Adipocyte (in vitro differentiated cells): ENCODE measurements around the gene GALNT9.
"Not testable (repeated sequence)": the region's sequence is repeated elsewhere in the genome, so short reads cannot be mapped to it uniquely, and the experiment has no call there.

Source experiments
- DNase-seq: peaks from one replicate; pipeline ENCODE4 v3.0.0-alpha.2; 2015; ENCODE audit warnings: low read depth
- H3K27me3 ChIP-seq: replicated peaks from 2 replicates; pipeline ENCODE4 v1.7.0; 2013; ENCODE audit warnings: mild to moderate bottlenecking, low read length, moderate library complexity; ENCODE audit not compliant: control insufficient read depth, insufficient read depth
- H3K36me3 ChIP-seq: 2 replicates; pipeline ENCODE4 v1.7.0; 2013; ENCODE audit warnings: low read length, mild to moderate bottlenecking, moderate library complexity; ENCODE audit not compliant: control insufficient read depth, insufficient read depth, severe bottlenecking
- H3K4me1 ChIP-seq: 2 replicates; pipeline ENCODE4 v1.7.0; 2013; ENCODE audit warnings: mild to moderate bottlenecking, low read length, moderate library complexity; ENCODE audit not compliant: control insufficient read depth, insufficient read depth
- H3K4me3 ChIP-seq: 2 replicates; pipeline ENCODE4 v1.7.0; 2013; ENCODE audit warnings: mild to moderate bottlenecking, low read length, moderate library complexity
- H3K9ac ChIP-seq: 2 replicates; pipeline ENCODE4 v1.7.0; 2013; ENCODE audit warnings: mild to moderate bottlenecking, low read length, moderate library complexity
- H3K9me3 ChIP-seq: 2 replicates; pipeline ENCODE4 v1.7.0; 2013; ENCODE audit warnings: mild to moderate bottlenecking, low read length, moderate library complexity; ENCODE audit not compliant: control insufficient read depth

The GALNT9 gene

DNA sequence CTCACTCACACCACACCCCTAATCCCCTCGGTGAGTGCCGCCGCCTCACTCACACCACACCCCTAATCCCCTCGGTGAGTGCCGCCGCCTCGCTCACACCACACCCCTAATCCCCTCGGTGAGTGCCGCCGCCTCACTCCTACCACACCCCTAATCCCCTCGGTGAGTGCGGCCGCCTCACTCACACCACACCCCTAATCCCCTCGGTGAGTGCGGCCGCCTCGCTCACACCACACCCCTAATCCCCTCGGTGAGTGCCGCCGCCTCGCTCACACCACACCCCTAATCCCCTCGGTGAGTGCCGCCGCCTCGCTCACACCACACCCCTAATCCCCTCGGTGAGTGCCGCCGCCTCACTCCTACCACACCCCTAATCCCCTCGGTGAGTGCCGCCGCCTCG, 179.9 kb downstream of the GALNT9 start:
- DNase-seq, H3K27me3 ChIP-seq, H3K9me3 ChIP-seq, H3K4me3 ChIP-seq, H3K36me3 ChIP-seq, H3K9ac ChIP-seq: not testable (repeated sequence)
- H3K4me1 ChIP-seq: peaks cover 13% of the 10 kb centered on the region

DNA sequence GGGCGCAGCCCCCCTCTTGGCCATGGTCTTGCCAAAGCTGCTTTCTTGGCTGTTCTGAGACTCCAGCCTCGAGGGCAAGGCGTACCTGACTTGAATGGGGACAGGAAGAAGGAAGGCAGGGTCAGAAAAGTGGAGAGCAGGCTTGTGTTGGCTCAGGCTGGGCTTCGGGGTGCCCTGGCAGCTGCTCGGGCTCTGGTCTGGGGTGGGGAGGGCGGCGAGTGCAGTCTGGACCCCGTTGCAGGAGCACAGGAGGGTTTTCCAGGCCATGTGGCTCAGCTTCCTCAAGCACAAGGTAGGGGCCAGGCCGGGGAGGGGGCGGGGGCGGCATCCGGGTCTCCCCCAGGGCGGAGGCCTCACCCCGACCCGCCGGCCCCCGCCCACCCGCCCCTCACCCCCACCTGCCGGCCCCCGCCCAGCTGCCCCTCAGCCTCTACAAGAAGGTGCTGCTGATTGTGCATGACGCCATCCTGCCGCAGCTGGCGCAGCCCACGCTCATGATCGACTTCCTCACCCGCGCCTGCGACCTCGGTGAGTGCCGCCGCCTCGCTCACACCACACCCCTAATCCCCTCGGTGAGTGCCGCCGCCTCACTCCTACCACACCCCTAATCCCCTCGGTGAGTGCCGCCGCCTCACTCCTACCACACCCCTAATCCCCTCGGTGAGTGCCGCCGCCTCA, 180.9 kb downstream of the GALNT9 start:
- Histone ChIP-seq H3K9me3 (no peaks in the 10 kb centered on the region), H3K4me1 (peaks cover 9% of the 10 kb centered on the region), H3K4me3 (no peak overlapping the region), H3K9ac (no peak overlapping the region), H3K27me3 (no peaks in the 10 kb centered on the region), H3K36me3 (peaks cover 8% of the 10 kb centered on the region)
- DNase-seq: no peak

DNA sequence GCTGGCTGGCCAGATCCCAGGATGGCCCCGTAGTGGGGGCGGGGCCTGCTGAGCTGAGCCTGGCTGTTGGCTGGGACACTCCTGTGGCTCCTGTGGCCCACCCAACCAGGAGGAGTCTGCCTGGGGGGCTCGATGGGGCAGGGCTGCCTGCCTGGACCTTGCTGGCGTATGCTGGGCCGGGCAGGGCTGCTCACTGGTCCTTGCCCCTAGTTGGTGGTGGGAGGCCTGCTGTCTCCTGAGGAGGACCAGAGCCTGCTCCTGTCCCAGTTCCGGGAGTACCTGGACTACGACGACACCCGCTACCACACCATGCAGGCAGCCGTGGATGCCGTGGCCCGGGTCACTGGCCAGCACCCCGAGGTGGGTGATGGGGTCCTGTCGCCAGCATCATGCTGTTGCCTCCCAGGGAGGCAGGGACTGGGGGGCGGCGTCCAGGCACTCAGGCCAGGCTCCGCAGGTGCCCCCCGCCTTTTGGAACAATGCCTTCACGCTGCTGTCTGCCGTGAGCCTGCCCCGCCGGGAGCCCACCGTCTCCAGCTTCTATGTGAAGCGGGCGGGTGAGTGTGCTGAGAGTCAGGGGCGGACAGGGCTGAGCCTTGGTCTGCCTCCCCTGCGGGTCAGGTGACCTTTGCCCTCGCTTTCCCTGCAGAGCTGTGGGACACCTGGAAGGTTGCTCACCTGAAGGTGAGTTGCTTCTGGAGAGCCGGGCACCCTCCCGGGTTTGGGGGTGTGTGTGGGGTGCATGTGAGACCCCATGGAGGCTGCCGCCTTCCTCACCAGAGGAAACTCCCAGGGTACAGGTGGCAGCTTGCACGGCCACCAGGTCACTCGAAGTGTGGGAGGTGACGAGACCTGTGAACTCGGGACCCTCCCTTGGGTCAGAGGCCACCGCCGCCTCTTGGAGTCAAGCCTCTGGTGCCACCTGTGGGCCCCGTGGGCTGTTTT, 181.7 kb downstream of the GALNT9 start:
- Histone ChIP-seq H3K27me3 (no peaks in the 10 kb centered on the region), H3K4me1 (peaks cover 15% of the 10 kb centered on the region), H3K4me3 (no peak overlapping the region), H3K9me3 (no peaks in the 10 kb centered on the region), H3K36me3 (peaks cover 8% of the 10 kb centered on the region), H3K9ac (no peak overlapping the region)
- DNase-seq: no peak

DNA sequence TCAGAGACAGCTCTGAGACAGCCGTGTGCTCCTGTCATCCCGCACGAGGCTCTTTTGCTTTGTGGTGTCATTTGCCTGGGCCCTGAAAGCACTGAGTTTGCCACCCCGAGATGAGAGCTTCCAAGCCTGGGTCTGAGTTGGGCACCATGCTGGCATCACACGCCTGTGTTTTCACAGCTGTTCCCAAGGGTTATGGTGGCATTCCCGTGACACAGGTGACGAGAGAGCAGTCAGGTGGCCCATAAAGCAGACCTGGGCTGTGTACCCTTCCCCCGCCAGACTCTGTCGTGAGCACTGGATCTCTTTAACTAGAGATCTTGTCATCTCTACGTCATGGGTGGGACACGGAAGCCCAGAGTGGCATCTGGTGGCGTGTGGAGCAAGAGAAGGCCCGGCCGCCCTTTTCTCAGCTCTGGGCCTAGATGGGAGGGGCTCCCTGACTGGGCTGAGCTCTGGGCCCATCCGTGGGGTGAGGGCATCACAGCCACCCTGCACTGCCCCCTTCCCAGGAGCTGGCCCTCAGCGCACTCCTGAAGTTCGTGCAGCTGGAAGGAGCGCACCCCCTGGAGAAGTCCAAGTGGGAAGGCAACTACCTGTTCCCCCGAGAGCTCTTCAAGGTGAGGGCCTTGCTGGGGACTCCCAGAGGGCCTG, 182.5 kb downstream of the GALNT9 start:
- H3K9me3 ChIP-seq: no peaks in the 10 kb centered on the region
- no peak for DNase-seq
- no peak overlapping the region for H3K9ac ChIP-seq
- H3K36me3 ChIP-seq: peaks cover 10% of the 10 kb centered on the region
- H3K4me1 ChIP-seq: peaks cover 20% of the 10 kb centered on the region
- H3K4me3 ChIP-seq: no peak overlapping the region
- H3K27me3 ChIP-seq: no peaks in the 10 kb centered on the region
